Activated CD4-positive, alpha-beta T cell treated with anti-CD3 and anti-CD28 coated beads for 4 hours (primary cell): ENCODE results near the gene ITGA11.

Experiments used
- DNase-seq, 2 donors: peaks; one replicate each; pipeline ENCODE4 v3.0.0-alpha.2; 2020

ITGA11 gene

GRCh38 chr15:68307131-68307928 lies 124.6 kb downstream of the ITGA11 start:
- no peak for DNase-seq

GRCh38 chr15:68305420-68305871 lies 126.5 kb downstream of the ITGA11 start:
- DNase-seq: no peak

GRCh38 chr15:68304589-68305337 lies 127.2 kb downstream of the ITGA11 start:
- no peak for DNase-seq

GRCh38 chr15:68303560-68304436 lies 128.2 kb downstream of the ITGA11 start:
- no peak for DNase-seq

- no peak for DNase-seq
Measured at GRCh38 chr15:68303134-68303533, 128.8 kb downstream of the ITGA11 start.

- DNase-seq: no peak
Measured at GRCh38 chr15:68302729-68303128, 129.2 kb downstream of the ITGA11 start.

GRCh38 chr15:68301301-68301700 lies 130.7 kb downstream of the ITGA11 start:
- DNase-seq: no peak

GRCh38 chr15:68300115-68300940 lies 131.6 kb downstream of the ITGA11 start:
- no peak for DNase-seq

- no peak for DNase-seq
Measured at GRCh38 chr15:68299436-68299835, 132.5 kb downstream of the ITGA11 start.

- DNase-seq: peak; percentile 24 to 33
Measured at GRCh38 chr15:68298882-68299381, 133.0 kb downstream of the ITGA11 start.

GRCh38 chr15:68298336-68298735 lies 133.6 kb downstream of the ITGA11 start:
- DNase-seq: no peak

- DNase-seq: no peak
Measured at GRCh38 chr15:68295014-68295805, 136.8 kb downstream of the ITGA11 start.

- no peak for DNase-seq
Measured at GRCh38 chr15:68292967-68293366, 139.0 kb downstream of the ITGA11 start.

GRCh38 chr15:68292157-68292781 lies 139.7 kb downstream of the ITGA11 start:
- DNase-seq: no peak

- no peak for DNase-seq
Measured at GRCh38 chr15:68290715-68291114, 141.2 kb downstream of the ITGA11 start.

GRCh38 chr15:68289621-68290352 lies 142.2 kb downstream of the ITGA11 start:
- no peak for DNase-seq

GRCh38 chr15:68289057-68289456 lies 142.9 kb downstream of the ITGA11 start:
- no peak for DNase-seq

GRCh38 chr15:68286256-68286655 lies 145.7 kb downstream of the ITGA11 start:
- no peak for DNase-seq

GRCh38 chr15:68285259-68285980 lies 146.5 kb downstream of the ITGA11 start:
- no peak for DNase-seq
